GM18498 (cell line): ENCODE measurements around the gene DIP2C.
"Not testable (repeated sequence)": the region's sequence is repeated elsewhere in the genome, so short reads cannot be mapped to it uniquely, and the experiment has no call there.

Experiments
- ATAC-seq: cut with Tn5 transposase; IDR thresholded peaks from one replicate; pipeline ENCODE4 v1.9.1; 2021; ENCODE audit warnings: mild to moderate bottlenecking, moderate library complexity; ENCODE audit not compliant: unreplicated experiment

Gene DIP2C

GRCh38 chr10:543862-544822, 145.3 kb downstream of the DIP2C start:
- ATAC-seq = no peak

DNA sequence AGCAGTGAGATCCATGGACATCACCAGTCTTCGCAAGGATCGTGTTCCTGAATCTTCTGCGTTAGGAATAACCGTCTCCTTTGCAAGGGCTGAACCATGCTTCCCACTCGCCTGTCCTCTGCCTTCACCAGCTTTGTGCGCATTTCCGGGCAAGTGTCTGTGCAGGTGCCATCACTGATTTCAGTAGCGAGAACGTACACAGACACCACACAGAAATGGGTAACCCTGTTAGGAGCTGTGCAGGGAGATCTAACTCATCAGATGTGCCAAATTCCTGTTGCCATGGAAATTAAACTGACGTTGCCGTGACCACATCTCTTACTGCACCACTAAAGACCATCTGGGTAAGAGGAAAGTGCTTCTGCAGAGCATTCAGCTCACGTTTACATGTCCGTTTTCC, 146.3 kb downstream of the DIP2C start:
- ATAC-seq = no peak

- ATAC-seq = no peak
Observed at GRCh38 chr10:541750-542371, 147.6 kb downstream of the DIP2C start.

DNA sequence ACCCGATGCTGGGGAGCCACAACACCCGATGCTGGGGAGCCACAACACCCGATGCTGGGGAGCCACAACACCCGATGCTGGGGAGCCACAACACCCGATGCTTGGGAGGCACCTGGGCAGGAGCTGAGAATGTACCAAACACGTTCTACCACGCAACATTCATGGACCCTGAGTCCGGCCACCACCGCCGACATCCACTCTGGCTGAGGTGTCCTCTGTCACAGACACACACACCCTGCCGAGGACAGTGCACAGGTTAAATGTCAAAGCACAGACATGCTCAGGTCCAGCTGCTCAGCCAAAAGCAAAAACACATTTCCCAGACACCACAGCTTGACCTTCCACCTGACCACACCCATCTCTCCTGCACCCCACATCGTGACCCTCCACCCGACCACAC, 148.4 kb downstream of the DIP2C start:
- no peak for ATAC-seq

GRCh38 chr10:538895-539294, 150.6 kb downstream of the DIP2C start:
- ATAC-seq = no peak

DNA sequence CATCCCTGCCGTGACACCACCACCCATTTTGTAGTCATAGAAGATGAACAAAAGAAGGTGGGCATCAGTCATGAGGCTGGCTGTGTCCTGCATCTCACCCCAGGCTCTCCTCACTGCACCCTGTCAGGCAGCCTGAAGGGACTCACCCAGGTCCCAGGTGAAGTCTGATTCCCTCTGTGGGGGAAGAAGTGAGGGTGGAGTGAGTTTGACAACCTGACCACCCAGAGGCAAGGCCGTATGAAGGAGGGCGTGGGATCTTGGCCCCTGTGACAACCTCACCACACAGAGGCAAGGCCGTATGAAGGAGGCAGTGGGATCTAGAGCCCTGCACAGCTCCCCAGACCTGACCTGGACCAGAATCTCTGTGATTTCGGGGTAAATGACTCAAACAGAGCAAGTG, 152.5 kb downstream of the DIP2C start:
- ATAC-seq = no peak

GRCh38 chr10:536371-536925, 153.0 kb downstream of the DIP2C start:
- no peak for ATAC-seq

GRCh38 chr10:535952-536351, 153.5 kb downstream of the DIP2C start:
- ATAC-seq = no peak

GRCh38 chr10:535051-535450, 154.4 kb downstream of the DIP2C start:
- no peak for ATAC-seq

DNA sequence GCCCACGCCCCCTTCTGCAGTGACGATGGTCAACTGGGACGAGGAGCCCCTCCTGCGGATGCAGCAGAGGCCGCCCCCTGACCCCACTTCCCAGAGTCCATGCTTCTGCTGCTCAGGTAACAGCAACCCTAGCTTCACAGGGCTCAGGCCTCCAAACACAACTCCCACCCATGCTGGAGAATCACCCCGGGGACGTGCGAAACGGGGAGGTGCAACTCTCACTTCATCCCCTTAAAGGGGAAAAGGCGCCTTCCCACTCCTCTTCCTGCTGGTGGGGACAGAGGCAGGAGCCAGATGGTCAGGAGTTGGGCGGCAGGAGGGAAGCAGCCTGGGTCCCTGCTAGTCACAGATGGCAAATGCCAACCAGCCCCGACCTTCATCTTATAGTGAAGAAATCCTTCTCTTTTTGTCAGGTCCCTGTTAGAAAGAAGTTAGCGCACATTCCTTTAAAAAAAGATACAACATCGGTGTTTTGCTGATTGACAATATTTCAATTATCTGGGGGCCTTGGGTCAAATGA, 155.4 kb downstream of the DIP2C start:
- no peak for ATAC-seq

DNA sequence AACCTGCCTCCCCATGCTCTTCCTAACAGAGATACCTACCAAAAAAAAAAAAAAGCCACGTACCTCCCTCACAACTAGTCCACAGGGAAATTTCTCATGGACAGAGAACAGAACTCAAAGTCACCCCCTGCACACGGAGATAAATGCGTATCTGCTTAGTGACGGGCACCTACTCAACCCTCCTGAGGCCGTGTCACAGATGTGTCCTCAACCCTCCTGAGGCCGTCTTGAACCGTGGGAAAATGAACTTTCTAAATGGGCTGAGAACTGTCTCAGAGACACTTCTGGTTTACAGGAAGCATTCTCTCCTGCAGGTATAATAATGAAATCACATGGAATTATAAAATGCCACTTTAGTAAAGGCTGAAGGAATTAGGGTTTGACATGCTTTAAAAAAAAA, 155.9 kb downstream of the DIP2C start:
- no peak for ATAC-seq

- ATAC-seq = no peak
Observed at GRCh38 chr10:533186-533585, 156.3 kb downstream of the DIP2C start.

DNA sequence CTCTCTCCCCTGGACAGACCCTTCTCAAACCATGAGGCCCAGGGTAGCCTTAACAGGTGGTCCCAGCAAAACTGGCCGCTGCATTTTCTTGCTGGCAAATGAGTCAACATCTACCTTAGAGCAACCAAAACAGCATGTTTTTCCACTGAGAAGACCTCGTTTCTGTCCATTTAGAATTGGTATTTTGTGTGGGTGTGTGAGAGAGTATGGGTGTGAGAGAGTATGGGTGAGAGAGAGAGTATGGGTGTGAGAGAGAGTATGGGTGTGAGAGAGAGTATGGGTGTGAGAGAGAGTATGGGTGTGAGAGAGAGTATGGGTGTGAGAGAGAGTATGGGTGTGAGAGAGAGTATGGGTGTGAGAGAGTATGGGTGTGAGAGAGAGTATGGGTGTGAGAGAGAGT, 157.1 kb downstream of the DIP2C start:
- not testable (repeated sequence) for ATAC-seq

- ATAC-seq = no peak
Observed at GRCh38 chr10:531541-531940, 157.9 kb downstream of the DIP2C start.

DNA sequence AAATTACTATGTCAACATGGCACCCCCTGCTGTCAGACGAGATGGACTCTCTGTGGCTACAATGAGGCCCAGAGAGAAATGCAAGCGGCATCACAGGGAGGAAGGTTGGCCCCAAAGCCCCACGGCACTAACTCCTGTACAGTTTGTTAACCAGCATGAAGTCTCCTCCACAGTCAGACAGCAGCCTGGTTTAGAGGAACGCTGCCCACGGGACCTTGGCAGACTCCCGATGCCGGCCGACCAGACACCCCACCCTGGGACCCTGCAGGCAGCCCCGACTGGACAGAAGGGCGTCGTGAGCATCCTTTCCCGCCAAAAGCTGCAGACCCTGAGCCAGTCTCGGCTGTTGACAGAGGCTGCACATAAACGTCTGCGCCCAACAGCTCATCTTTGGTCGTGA, 158.8 kb downstream of the DIP2C start:
- no peak for ATAC-seq

DNA sequence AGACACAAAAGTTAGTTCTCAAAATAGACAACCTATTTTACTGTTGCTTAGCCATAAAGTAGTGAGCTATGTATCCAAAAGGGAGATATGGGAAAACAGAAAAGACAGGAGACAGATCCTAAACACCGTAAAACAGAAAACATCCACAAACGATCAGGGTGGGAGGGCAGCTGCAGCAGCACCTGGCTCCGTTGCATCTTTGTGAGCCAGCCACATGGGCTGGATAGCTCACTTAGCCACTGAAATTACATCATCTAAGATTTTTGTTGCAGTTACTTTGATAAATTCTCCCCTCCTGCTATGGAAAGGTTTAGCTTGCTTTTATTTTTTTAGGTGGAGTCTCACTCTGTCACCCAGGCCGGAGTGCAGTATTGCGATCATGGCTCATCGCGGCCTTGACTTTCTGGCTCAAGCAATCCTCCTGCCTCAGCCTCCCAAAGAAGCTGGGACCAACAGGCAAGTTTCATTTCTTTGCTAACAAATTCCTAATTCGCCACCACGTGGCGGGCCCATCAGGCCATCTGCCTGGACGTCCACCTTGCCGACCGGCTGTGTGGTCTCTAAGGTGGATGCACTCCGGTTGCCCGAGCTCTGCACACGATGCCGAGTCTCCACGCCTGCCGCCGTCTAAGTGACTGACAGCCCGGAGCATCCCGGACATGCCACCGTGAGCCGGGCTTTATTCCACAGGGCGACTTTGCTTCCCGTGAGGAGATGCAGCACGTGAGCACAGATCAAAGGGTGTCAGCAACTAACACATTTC, 159.8 kb downstream of the DIP2C start:
- no peak for ATAC-seq

GRCh38 chr10:528173-529165, 161.0 kb downstream of the DIP2C start:
- no peak for ATAC-seq

- ATAC-seq = no peak
Observed at GRCh38 chr10:527416-527815, 162.1 kb downstream of the DIP2C start.

- ATAC-seq = no peak
Observed at GRCh38 chr10:526651-527312, 162.7 kb downstream of the DIP2C start.
